Panc1 (cell line): ENCODE results near the gene CLMP. TPM values are rescaled to one million over a fixed set of nuclear protein-coding genes. Genes with fewer than 3 reads are reported as not detected.

Source experiments
- ATAC-seq: fragments of 200-7000 bp; cut with Tn5 transposase; 2 replicates; pipeline ENCODE4 v1.9.1; 2020; ENCODE audit warnings: mild to moderate bottlenecking, moderate library complexity
- BruUV-seq: library from RNA; stranded (reverse); fragments of 400-500 nt; replicated peaks from 2 replicates; lab custom pipeline; 2021; lab: Mats Ljungman, UMichigan
- CTCF ChIA-PET: fragments of 300-600 bp; sonication (Branson Sonifier 250); formaldehyde crosslinking; loops from one replicate; lab custom pipeline; 2022; ENCODE audit warnings: antibody characterized with exemption; lab: Charles Lee
- POLR2A ChIA-PET: fragments of 300-600 bp; sonication (Branson Sonifier 250); formaldehyde crosslinking; loops from one replicate; lab custom pipeline; 2022; ENCODE audit warnings: antibody characterized with exemption; lab: Charles Lee
- DNase-seq: peaks from one replicate; pipeline ENCODE4 v3.0.0-alpha.2; 2010; ENCODE audit warnings: low read depth, low spot score
- H3K27ac ChIP-seq: 2 replicates; pipeline ENCODE4 v1.5.1; 2011; ENCODE audit warnings: mild to moderate bottlenecking, low read length, inconsistent platforms
- H3K27me3 ChIP-seq: fragments of 200-500 bp; sonication (Bioruptor generic); 2 replicates; pipeline ENCODE4 v1.6.0; 2014; ENCODE audit warnings: low read length, inconsistent platforms; ENCODE audit not compliant: control insufficient read depth, insufficient read depth
- H3K36me3 ChIP-seq: fragments of 200-500 bp; sonication (Bioruptor generic); 2 replicates; pipeline ENCODE4 v1.5.1; 2014; ENCODE audit warnings: inconsistent platforms, mild to moderate bottlenecking, low read length, moderate library complexity; ENCODE audit not compliant: control insufficient read depth, insufficient read depth
- H3K4me1 ChIP-seq: 2 replicates; pipeline ENCODE4 v1.5.1; 2011; ENCODE audit warnings: inconsistent platforms, mild to moderate bottlenecking, low read length, moderate library complexity; ENCODE audit not compliant: control insufficient read depth, insufficient read depth
- H3K4me3 ChIP-seq, 2 experiments: 2 replicates each; pipeline ENCODE4 v1.5.1; 2011 to 2012; ENCODE audit warnings: low read depth in 2 of 2, low read length in 2 of 2, mild to moderate bottlenecking in 2 of 2, inconsistent platforms in 1 of 2, moderate library complexity in 1 of 2
- H3K9me3 ChIP-seq: fragments of 200-500 bp; sonication (Bioruptor generic); 2 replicates; pipeline ENCODE4 v1.5.1; 2014; ENCODE audit warnings: low read depth, mild to moderate bottlenecking, inconsistent platforms, low read length, moderate library complexity; ENCODE audit not compliant: control insufficient read depth, insufficient read depth
- CTCF ChIP-seq: fragments of 450-650 bp; IDR thresholded peaks from 2 replicates; pipeline ENCODE4 v1.5.1; 2017; ENCODE audit warnings: mild to moderate bottlenecking
- POLR2AphosphoS5 ChIP-seq: IDR thresholded peaks from 2 replicates; pipeline ENCODE4 v1.6.1; 2012; ENCODE audit warnings: mild to moderate bottlenecking, low read depth, low read length, moderate library complexity
- REST ChIP-seq, 2 experiments: IDR thresholded peaks; 2 replicates each; pipeline ENCODE4 v1.6.1; 2011 to 2012; ENCODE audit warnings: low read depth in 2 of 2, control low read depth in 1 of 2, low read length in 1 of 2, mild to moderate bottlenecking in 1 of 2, moderate library complexity in 1 of 2; ENCODE audit not compliant: insufficient read depth in 1 of 2
- SIN3A ChIP-seq: IDR thresholded peaks from 2 replicates; pipeline ENCODE4 v1.6.1; 2012; ENCODE audit warnings: low read depth, mild to moderate bottlenecking, low read length, moderate library complexity, borderline replicate concordance; ENCODE audit not compliant: insufficient read depth
- TCF7L2 ChIP-seq: IDR thresholded peaks from 2 replicates; pipeline ENCODE4 v1.6.1; 2011; ENCODE audit warnings: mild to moderate bottlenecking, low read depth, low read length, inconsistent platforms
- in situ Hi-C: cut with HindIII; loops from 2 replicates; pipeline ENCODE4 v1.10.0; 2016; ENCODE audit warnings: low sequenced_read_pairs, low pct_unique_long_range_greater_than_20kb
- intact Hi-C: fragments of 100-400 bp; cut with micrococcal nuclease; formaldehyde crosslinking; loops from one replicate; pipeline ENCODE4 v1.10.0; 2022; ENCODE audit not compliant: unreplicated experiment
- total RNA-seq: library from RNA; stranded (reverse); gene quantifications from one replicate; pipeline ENCODE4 v1.2.1, GENCODE V29; 2021; ENCODE audit not compliant: unreplicated experiment

The CLMP gene
- total RNA-seq, 1 experiment from 2014 or later, result 1.5 TPM

GRCh38 chr11:123072332-123072761, 122.7 kb downstream of the CLMP start:
- POLR2A ChIA-PET, result interaction anchor here (0.5 kb wide), 1 partner anchor 8 kb away, joined by 8 read pairs; no protein-coding TSS in a partner anchor
- no peaks in the 10 kb centered on the region; the same call in 1 of the 2 replicates for H3K4me1 ChIP-seq
- H3K36me3 ChIP-seq, result no peaks in the 10 kb centered on the region
- CTCF ChIA-PET, result interaction anchor here (0.6 kb wide), 1 partner anchor 15 kb away, joined by 3 read pairs; no protein-coding TSS in a partner anchor
- H3K9me3 ChIP-seq, result no peaks in the 10 kb centered on the region
- no TSS peak for BruUV-seq
- ATAC-seq (no peak), DNase-seq (no peak)
- no peak for TF ChIP-seq REST (IDR thresholded peaks at IDR 0.05; ENCODE audit: insufficient read depth in 1 of 2, low read depth in 2 of 2, low read length in 1 of 2)
- no peak for TF ChIP-seq TCF7L2
- no peak for TF ChIP-seq SIN3A
- no peak for TF ChIP-seq POLR2AphosphoS5
- TF ChIP-seq CTCF, result no peak
- no peak overlapping the region for H3K4me3 ChIP-seq
- intact Hi-C loops (no loop called here), in situ Hi-C loops (no loop called here)
- H3K27me3 ChIP-seq, result no peaks in the 10 kb centered on the region
- no peak overlapping the region for H3K27ac ChIP-seq

- Histone ChIP-seq H3K4me1 (no peaks in the 10 kb centered on the region; the same call in 1 of the 2 replicates), H3K36me3 (no peaks in the 10 kb centered on the region), H3K9me3 (no peaks in the 10 kb centered on the region), H3K27me3 (no peaks in the 10 kb centered on the region), H3K4me3 (no peak overlapping the region), H3K27ac (peak overlapping the region; percentile 23; the same call in 1 of the 2 replicates)
- no TSS peak for BruUV-seq
- intact Hi-C loops (no loop called here), in situ Hi-C loops (no loop called here)
- TF ChIP-seq SIN3A, result no peak
- no peak for TF ChIP-seq TCF7L2
- no peak for TF ChIP-seq CTCF
- TF ChIP-seq POLR2AphosphoS5, result no peak
- no peak for TF ChIP-seq REST (IDR thresholded peaks at IDR 0.05; ENCODE audit: insufficient read depth in 1 of 2, low read depth in 2 of 2, low read length in 1 of 2)
- DNase-seq, result no peak
- ChIA-PET POLR2A (no interaction called here), CTCF (no interaction called here)
- no peak for ATAC-seq
Observed at GRCh38 chr11:123069908-123070821, 124.9 kb downstream of the CLMP start.
